Kidney epithelial cell (primary cell): ENCODE results near the gene FXYD4. TPM values are rescaled to one million over a fixed set of nuclear protein-coding genes. Genes with fewer than 3 reads are reported as not detected.

Source experiments
- DNase-seq: peaks from one replicate; pipeline ENCODE4 v3.0.0-alpha.2; 2010; ENCODE audit warnings: low read depth
- H3K27me3 ChIP-seq: 2 replicates; pipeline ENCODE4 v1.6.0; 2011; ENCODE audit warnings: low read length; ENCODE audit not compliant: control insufficient read depth, insufficient read depth
- H3K36me3 ChIP-seq: 2 replicates; pipeline ENCODE4 v1.5.1; 2011; ENCODE audit warnings: low read length; ENCODE audit not compliant: control insufficient read depth, insufficient read depth
- H3K4me3 ChIP-seq: 2 replicates; pipeline ENCODE4 v1.5.1; 2011; ENCODE audit warnings: low read depth, mild to moderate bottlenecking, control low read depth, low read length
- total RNA-seq: library from RNA; depleted of rRNA; stranded (reverse); fragments of >200 nt; gene quantifications from 2 replicates; pipeline ENCODE4 v1.2.3, GENCODE V29; 2015
- TF ChIP-seq, protein P1 (sequence below): IDR thresholded peaks from 2 replicates; pipeline ENCODE4 v1.5.1; 2011; ENCODE audit warnings: mild to moderate bottlenecking, moderate library complexity, low read length, control low read depth, inconsistent platforms; ENCODE audit not compliant: insufficient read depth, poor library complexity, severe bottlenecking

Gene FXYD4
- total RNA-seq, 1 donor from 2014 or later = not detected

- TF ChIP-seq, protein P1, sequence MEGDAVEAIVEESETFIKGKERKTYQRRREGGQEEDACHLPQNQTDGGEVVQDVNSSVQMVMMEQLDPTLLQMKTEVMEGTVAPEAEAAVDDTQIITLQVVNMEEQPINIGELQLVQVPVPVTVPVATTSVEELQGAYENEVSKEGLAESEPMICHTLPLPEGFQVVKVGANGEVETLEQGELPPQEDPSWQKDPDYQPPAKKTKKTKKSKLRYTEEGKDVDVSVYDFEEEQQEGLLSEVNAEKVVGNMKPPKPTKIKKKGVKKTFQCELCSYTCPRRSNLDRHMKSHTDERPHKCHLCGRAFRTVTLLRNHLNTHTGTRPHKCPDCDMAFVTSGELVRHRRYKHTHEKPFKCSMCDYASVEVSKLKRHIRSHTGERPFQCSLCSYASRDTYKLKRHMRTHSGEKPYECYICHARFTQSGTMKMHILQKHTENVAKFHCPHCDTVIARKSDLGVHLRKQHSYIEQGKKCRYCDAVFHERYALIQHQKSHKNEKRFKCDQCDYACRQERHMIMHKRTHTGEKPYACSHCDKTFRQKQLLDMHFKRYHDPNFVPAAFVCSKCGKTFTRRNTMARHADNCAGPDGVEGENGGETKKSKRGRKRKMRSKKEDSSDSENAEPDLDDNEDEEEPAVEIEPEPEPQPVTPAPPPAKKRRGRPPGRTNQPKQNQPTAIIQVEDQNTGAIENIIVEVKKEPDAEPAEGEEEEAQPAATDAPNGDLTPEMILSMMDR = no peak
Observed at GRCh38 chr10:43353495-43354329, 17.7 kb upstream of the FXYD4 start.

GRCh38 chr10:43354330-43354635 is 17.2 kb upstream of the FXYD4 start:
- Histone ChIP-seq H3K27me3 (peaks cover 16% of the 10 kb centered on the region), H3K36me3 (no peaks in the 10 kb centered on the region), H3K4me3 (no peak overlapping the region)
- TF ChIP-seq, protein P1 = no peak
- DNase-seq = no peak

More at GRCh38 chr10:43353495-43354329, 17.7 kb upstream of the FXYD4 start:
- no peak for DNase-seq
- Histone ChIP-seq H3K4me3 (no peak overlapping the region), H3K27me3 (peaks cover 16% of the 10 kb centered on the region), H3K36me3 (no peaks in the 10 kb centered on the region)

GRCh38 chr10:43354879-43355380 is 16.5 kb upstream of the FXYD4 start:
- H3K27me3 ChIP-seq = peaks cover 14% of the 10 kb centered on the region
- no peak overlapping the region for H3K4me3 ChIP-seq
- TF ChIP-seq, protein P1 = no peak
- DNase-seq = no peak
- no peaks in the 10 kb centered on the region for H3K36me3 ChIP-seq

DNA sequence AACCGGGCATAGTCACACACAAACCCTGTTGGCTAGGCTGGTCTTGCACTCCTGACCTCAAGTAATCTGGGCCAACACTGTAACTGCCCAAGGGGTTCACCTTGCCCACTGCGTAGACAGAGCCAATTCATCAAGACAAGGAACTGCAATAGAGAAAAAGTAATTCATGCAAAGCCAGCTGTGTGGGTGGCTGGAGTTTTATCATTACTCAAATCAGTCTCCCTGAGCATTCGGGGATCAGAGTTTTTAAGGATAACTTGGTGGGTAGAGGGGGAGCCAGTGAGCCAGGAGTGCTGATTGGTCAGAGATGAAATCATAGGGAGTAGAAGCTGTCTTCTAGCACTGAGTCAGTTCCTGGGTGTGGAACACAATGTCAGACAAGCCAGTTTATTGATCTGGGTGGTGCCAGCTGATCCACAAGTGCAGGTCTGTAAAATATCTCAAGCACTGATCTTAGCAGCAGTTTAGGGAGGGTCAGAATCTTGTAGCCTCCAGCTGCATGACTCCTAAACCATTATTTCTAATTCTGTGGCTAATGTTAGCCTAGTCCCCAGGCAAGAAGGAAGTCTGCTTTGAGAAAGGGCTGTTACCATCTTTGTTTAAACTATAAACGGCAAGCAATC is 15.6 kb upstream of the FXYD4 start:
- H3K36me3 ChIP-seq = no peaks in the 10 kb centered on the region
- no peak overlapping the region for H3K4me3 ChIP-seq
- no peak for DNase-seq

DNA sequence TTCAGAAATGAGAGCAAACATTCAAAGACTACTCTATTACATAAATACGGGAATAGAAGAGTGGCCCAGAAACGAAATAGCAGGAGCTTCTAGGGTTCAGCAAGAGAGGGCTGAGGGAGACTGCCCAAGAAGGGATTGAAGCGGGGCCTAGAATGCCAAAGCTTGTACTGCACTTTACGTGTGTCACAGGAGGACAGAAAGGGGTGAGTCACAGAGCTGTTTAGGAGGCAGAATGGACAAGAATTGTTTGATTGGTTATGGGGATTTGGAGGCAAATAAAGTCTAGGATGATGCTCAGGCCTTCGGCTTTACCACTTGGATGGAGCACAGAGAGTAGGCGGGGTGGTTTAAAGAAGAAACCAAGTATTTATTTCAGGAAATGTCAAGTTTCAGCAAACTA is 11.3 kb upstream of the FXYD4 start:
- Histone ChIP-seq H3K27me3 (no peaks in the 10 kb centered on the region), H3K4me3 (no peak overlapping the region), H3K36me3 (no peaks in the 10 kb centered on the region)
- DNase-seq = no peak
- TF ChIP-seq, protein P1 = no peak

More for the DNA sequence above, 15.6 kb upstream of the FXYD4 start:
- peaks cover 5% of the 10 kb centered on the region for H3K27me3 ChIP-seq
- TF ChIP-seq, protein P1 = no peak
